Neural progenitor cell (in vitro differentiated cells): ENCODE data around the gene SLC25A12.

Source experiments
- EZH2 ChIP-seq: fragments of 200-600 bp; sonication (generic); IDR thresholded peaks from 2 replicates; pipeline ENCODE4 v1.6.1; 2017; ENCODE audit warnings: antibody characterized with exemption, mild to moderate bottlenecking, moderate library complexity
- TF ChIP-seq, protein P1 (sequence below): fragments of 200-600 bp; sonication (generic); IDR thresholded peaks from 2 replicates; pipeline ENCODE4 v1.5.1; 2017; ENCODE audit warnings: antibody characterized with exemption, mild to moderate bottlenecking

GRCh38 chr2:171735991-171736710 lies 157.9 kb downstream of the SLC25A12 start:
- TF ChIP-seq, protein P1, sequence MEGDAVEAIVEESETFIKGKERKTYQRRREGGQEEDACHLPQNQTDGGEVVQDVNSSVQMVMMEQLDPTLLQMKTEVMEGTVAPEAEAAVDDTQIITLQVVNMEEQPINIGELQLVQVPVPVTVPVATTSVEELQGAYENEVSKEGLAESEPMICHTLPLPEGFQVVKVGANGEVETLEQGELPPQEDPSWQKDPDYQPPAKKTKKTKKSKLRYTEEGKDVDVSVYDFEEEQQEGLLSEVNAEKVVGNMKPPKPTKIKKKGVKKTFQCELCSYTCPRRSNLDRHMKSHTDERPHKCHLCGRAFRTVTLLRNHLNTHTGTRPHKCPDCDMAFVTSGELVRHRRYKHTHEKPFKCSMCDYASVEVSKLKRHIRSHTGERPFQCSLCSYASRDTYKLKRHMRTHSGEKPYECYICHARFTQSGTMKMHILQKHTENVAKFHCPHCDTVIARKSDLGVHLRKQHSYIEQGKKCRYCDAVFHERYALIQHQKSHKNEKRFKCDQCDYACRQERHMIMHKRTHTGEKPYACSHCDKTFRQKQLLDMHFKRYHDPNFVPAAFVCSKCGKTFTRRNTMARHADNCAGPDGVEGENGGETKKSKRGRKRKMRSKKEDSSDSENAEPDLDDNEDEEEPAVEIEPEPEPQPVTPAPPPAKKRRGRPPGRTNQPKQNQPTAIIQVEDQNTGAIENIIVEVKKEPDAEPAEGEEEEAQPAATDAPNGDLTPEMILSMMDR, result no peak
- TF ChIP-seq EZH2, result no peak
